Vagina (tissue), 2 donors: ENCODE measurements around the gene ZBTB7C. TPM values are rescaled to one million over a fixed set of nuclear protein-coding genes. Genes with fewer than 3 reads are reported as not detected.

Experiments used
- DNase-seq, 2 donors: peaks; one replicate each; pipeline ENCODE4 v3.0.0-alpha.2; 2017; ENCODE audit errors: extremely low spot score in 2 of 2
- H3K27ac ChIP-seq: fragments of 200-600 bp; sonication (generic); one replicate; pipeline ENCODE4 v1.5.1; 2019
- H3K27me3 ChIP-seq: fragments of 200-600 bp; sonication (generic); one replicate; pipeline ENCODE4 v1.5.1; 2019
- H3K36me3 ChIP-seq, 2 donors: fragments of 200-600 bp; sonication (generic); one replicate each; pipeline ENCODE4 v1.5.1; 2017 to 2019
- H3K4me1 ChIP-seq: fragments of 200-600 bp; sonication (generic); one replicate; pipeline ENCODE4 v1.5.1; 2019
- H3K4me3 ChIP-seq, 2 donors: fragments of 200-600 bp; sonication (generic); 1 replicate in 1 of 2; 2 replicates in 1 of 2; pipeline ENCODE4 v1.5.1; 2016 to 2019
- H3K9me3 ChIP-seq: fragments of 200-600 bp; sonication (generic); one replicate; pipeline ENCODE4 v1.5.1; 2019
- CTCF ChIP-seq, 3 experiments: fragments of 450-650 bp in 2 of 3; fragments of 200-600 bp in 1 of 3; sonication (generic) in 1 of 3; IDR thresholded peaks; one replicate each; pipeline ENCODE4 v1.5.1; 2017 to 2019; ENCODE audit warnings: antibody characterized with exemption in 3 of 3, mild to moderate bottlenecking in 2 of 3, moderate library complexity in 2 of 3
- POLR2A ChIP-seq, 2 donors: fragments of 450-650 bp; IDR thresholded peaks; one replicate each; pipeline ENCODE4 v1.6.1; 2017; ENCODE audit warnings: antibody characterized with exemption in 2 of 2, mild to moderate bottlenecking in 2 of 2, moderate library complexity in 2 of 2
- POLR2AphosphoS5 ChIP-seq, 2 donors: sonication (generic); formaldehyde crosslinking; IDR thresholded peaks; one replicate each; pipeline ENCODE4 v1.9.0; 2017; ENCODE audit warnings: antibody characterized with exemption in 2 of 2, mild to moderate bottlenecking in 2 of 2, low read depth in 1 of 2; ENCODE audit not compliant: insufficient read depth in 1 of 2
- intact Hi-C: fragments of 100-400 bp; cut with DNase I; formaldehyde crosslinking; loops from one replicate; pipeline ENCODE4 v1.15.1; 2023
- total RNA-seq: library from RNA; depleted of rRNA; stranded (reverse); fragments of >200 nt; gene quantifications from one replicate; pipeline ENCODE4 v1.2.3, GENCODE V29; 2016

ZBTB7C gene
- total RNA-seq, 1 donor from 2014 or later = 40.5 TPM

GRCh38 chr18:48053881-48054816, 355.0 kb downstream of the ZBTB7C start:
- no peak for DNase-seq
- no peak overlapping the region for H3K27ac ChIP-seq
- no peaks in the 10 kb centered on the region for H3K36me3 ChIP-seq
- H3K4me1 ChIP-seq = peaks cover 58% of the 10 kb centered on the region
- no peaks in the 10 kb centered on the region for H3K27me3 ChIP-seq
- intact Hi-C loops = no loop called here
- H3K4me3 ChIP-seq = no peak overlapping the region
- TF ChIP-seq POLR2AphosphoS5 (IDR thresholded peaks at IDR 0.05; ENCODE audit: insufficient read depth in 1 of 2, low read depth in 1 of 2) = peak in 1 of 2 donors; percentile 23
- TF ChIP-seq CTCF (IDR thresholded peaks at IDR 0.05) = no peak
- TF ChIP-seq POLR2A (IDR thresholded peaks at IDR 0.05) = no peak
- no peaks in the 10 kb centered on the region for H3K9me3 ChIP-seq

- TF ChIP-seq POLR2A (IDR thresholded peaks at IDR 0.05) = no peak
- no peak for TF ChIP-seq POLR2AphosphoS5 (IDR thresholded peaks at IDR 0.05; ENCODE audit: insufficient read depth in 1 of 2, low read depth in 1 of 2)
- no peak for TF ChIP-seq CTCF (IDR thresholded peaks at IDR 0.05)
- Histone ChIP-seq H3K27ac (no peak overlapping the region), H3K27me3 (no peaks in the 10 kb centered on the region), H3K9me3 (no peaks in the 10 kb centered on the region), H3K4me1 (peaks cover 56% of the 10 kb centered on the region), H3K36me3 (no peaks in the 10 kb centered on the region), H3K4me3 (no peak overlapping the region)
- DNase-seq = no peak
- intact Hi-C loops = no loop called here
Measured at GRCh38 chr18:48052842-48053241, 356.3 kb downstream of the ZBTB7C start.

GRCh38 chr18:48051945-48052840, 357.0 kb downstream of the ZBTB7C start:
- Histone ChIP-seq H3K27ac (no peak overlapping the region), H3K36me3 (no peaks in the 10 kb centered on the region), H3K4me3 (no peak overlapping the region), H3K27me3 (no peaks in the 10 kb centered on the region), H3K9me3 (no peaks in the 10 kb centered on the region), H3K4me1 (peaks cover 56% of the 10 kb centered on the region)
- intact Hi-C loops = no loop called here
- DNase-seq = no peak
- TF ChIP-seq POLR2AphosphoS5 (IDR thresholded peaks at IDR 0.05; ENCODE audit: insufficient read depth in 1 of 2, low read depth in 1 of 2) (no peak), POLR2A (IDR thresholded peaks at IDR 0.05) (no peak), CTCF (IDR thresholded peaks at IDR 0.05) (no peak)

GRCh38 chr18:48050176-48050575, 359.0 kb downstream of the ZBTB7C start:
- TF ChIP-seq POLR2A (IDR thresholded peaks at IDR 0.05) (no peak), POLR2AphosphoS5 (IDR thresholded peaks at IDR 0.05; ENCODE audit: insufficient read depth in 1 of 2, low read depth in 1 of 2) (no peak), CTCF (IDR thresholded peaks at IDR 0.05) (no peak)
- H3K27me3 ChIP-seq = no peaks in the 10 kb centered on the region
- peaks cover 51% of the 10 kb centered on the region for H3K4me1 ChIP-seq
- H3K36me3 ChIP-seq = no peaks in the 10 kb centered on the region
- H3K27ac ChIP-seq = peak overlapping the region; percentile 5
- no peak overlapping the region for H3K4me3 ChIP-seq
- intact Hi-C loops = no loop called here
- no peak for DNase-seq
- H3K9me3 ChIP-seq = no peaks in the 10 kb centered on the region
